Gastroesophageal sphincter (tissue), 4 donors: Measurements from ENCODE around the gene SUOX. TPM values are rescaled to one million over a fixed set of nuclear protein-coding genes. Genes with fewer than 3 reads are reported as not detected.

Experiments used
- ATAC-seq: fragments of 150-250 bp; one replicate; pipeline ENCODE4 v1.9.1; 2016; ENCODE audit warnings: mild to moderate bottlenecking, moderate library complexity
- H3K27ac ChIP-seq, 4 donors: fragments of 200-600 bp; sonication (generic) in 3 of 4; 1 replicate in 3 of 4; 2 replicates in 1 of 4; pipeline ENCODE4 v1.5.1; 2016 to 2019
- H3K27me3 ChIP-seq: fragments of 200-600 bp; sonication (generic); one replicate; pipeline ENCODE4 v1.5.1; 2019
- H3K36me3 ChIP-seq, 2 donors: fragments of 200-600 bp; sonication (generic); one replicate each; pipeline ENCODE4 v1.5.1; 2019; ENCODE audit warnings: control low read depth in 1 of 2
- H3K4me1 ChIP-seq, 3 donors: fragments of 200-600 bp; sonication (generic); 1 replicate in 2 of 3; 2 replicates in 1 of 3; pipeline ENCODE4 v1.5.1; 2016 to 2019; ENCODE audit warnings: control low read depth in 2 of 3
- H3K4me3 ChIP-seq, 2 donors: fragments of 200-600 bp; sonication (generic); one replicate each; pipeline ENCODE4 v1.5.1; 2019; ENCODE audit warnings: mild to moderate bottlenecking in 1 of 2, moderate library complexity in 1 of 2
- H3K9me3 ChIP-seq, 3 donors: fragments of 200-600 bp; sonication (generic); one replicate each; pipeline ENCODE4 v1.5.1; 2017 to 2019; ENCODE audit warnings: control low read depth in 2 of 3
- CTCF ChIP-seq, 4 experiments: fragments of 200-600 bp in 2 of 4; fragments of 450-650 bp in 2 of 4; sonication (generic) in 1 of 4; IDR thresholded peaks; one replicate each; pipeline ENCODE4 v1.5.1; 2017 to 2019; ENCODE audit warnings: antibody characterized with exemption in 4 of 4, mild to moderate bottlenecking in 2 of 4, moderate library complexity in 2 of 4
- EP300 ChIP-seq: sonication (generic); formaldehyde crosslinking; IDR thresholded peaks from one replicate; pipeline ENCODE4 v1.6.1; 2017; ENCODE audit warnings: antibody characterized with exemption, mild to moderate bottlenecking
- POLR2A ChIP-seq, 2 donors: fragments of 450-650 bp; IDR thresholded peaks; one replicate each; pipeline ENCODE4 v1.6.1; 2017; ENCODE audit warnings: antibody characterized with exemption in 2 of 2, mild to moderate bottlenecking in 2 of 2, moderate library complexity in 1 of 2
- POLR2AphosphoS5 ChIP-seq: sonication (generic); formaldehyde crosslinking; IDR thresholded peaks from one replicate; pipeline ENCODE4 v1.6.1; 2017; ENCODE audit warnings: antibody characterized with exemption
- WGBS, 2 donors: methylation state at CpG; one replicate each; pipeline ENCODE4 v1.1.5; 2018; ENCODE audit warnings: low coverage in 1 of 2; 5-methylcytosine and 5-hydroxymethylcytosine counted together
- total RNA-seq, 4 donors: library from RNA; depleted of rRNA; stranded (reverse); fragments of >200 nt; gene quantifications; one replicate each; pipeline ENCODE4 v1.1.0, GENCODE V29; 2016

SUOX gene
- total RNA-seq, 4 donors from 2014 or later: 17.3 to 30.7 (median 24.0) TPM

GRCh38 chr12:56020423-56021184, 23.5 kb downstream of the SUOX start, which contains the start of gene IKZF4:
Gene IKZF4 (plus strand): TSS chr12:56021043. CDS start chr12:56021494, 451 bp downstream.
- 4 to 10% methylated on average over 2 to 4 of the region's 10 CpGs for WGBS, 2 donors
- peak within 1 kb of the TSS; percentile 1 to 37 for H3K4me3 ChIP-seq

GRCh38 chr12:56021889-56022497, 24.9 kb downstream of the SUOX start:
- Histone ChIP-seq H3K4me3 (peak overlapping the region in 1 of 2 donors; percentile 37), H3K9me3 (no peaks in the 10 kb centered on the region), H3K27ac (peak overlapping the region in 3 of 4 donors; percentile 83 to 88 (median 83)), H3K4me1 (peaks cover 0 to 36% (median 6%) of the 10 kb centered on the region in 3 donors), H3K36me3 (peaks cover 0 to 39% of the 10 kb centered on the region in 2 donors), H3K27me3 (no peaks in the 10 kb centered on the region)
- TF ChIP-seq EP300: no peak
- TF ChIP-seq CTCF (IDR thresholded peaks at IDR 0.05): no peak
- TF ChIP-seq POLR2AphosphoS5: no peak
- no peak for TF ChIP-seq POLR2A (IDR thresholded peaks at IDR 0.05)
- 17% methylated on average over 1 of the region's 2 CpGs; no CpG with 5 or more reads in 1 of the 2 donors for WGBS, 2 donors
- ATAC-seq: no peak

More at GRCh38 chr12:56020423-56021184, 23.5 kb downstream of the SUOX start, which contains the start of gene IKZF4:
- Histone ChIP-seq H3K27me3 (no peaks in the 10 kb centered on the region), H3K4me1 (peaks cover 0 to 36% (median 6%) of the 10 kb centered on the region in 3 donors), H3K27ac (peak within 1 kb of the TSS; percentile 62 to 88 (median 83)), H3K9me3 (no peaks in the 10 kb centered on the region), H3K36me3 (peaks cover 0 to 25% of the 10 kb centered on the region in 2 donors)
- ATAC-seq: peak; percentile 81
- TF ChIP-seq EP300 (no peak), POLR2A (IDR thresholded peaks at IDR 0.05) (no peak), POLR2AphosphoS5 (no peak), CTCF (IDR thresholded peaks at IDR 0.05) (no peak)

- no peaks in the 10 kb centered on the region for H3K27me3 ChIP-seq
- H3K4me1 ChIP-seq: peaks cover 0 to 10% (median 0%) of the 10 kb centered on the region in 3 donors
- ATAC-seq: no peak
- H3K27ac ChIP-seq: no peak overlapping the region
- no peaks in the 10 kb centered on the region for H3K9me3 ChIP-seq
- WGBS, 2 donors: 29 to 78% methylated on average over 1 to 4 of the region's 5 CpGs
- no peak for TF ChIP-seq POLR2A (IDR thresholded peaks at IDR 0.05)
- TF ChIP-seq POLR2AphosphoS5: no peak
- no peak for TF ChIP-seq EP300
- no peak for TF ChIP-seq CTCF (IDR thresholded peaks at IDR 0.05)
- peaks cover 0 to 78% of the 10 kb centered on the region in 2 donors for H3K36me3 ChIP-seq
- no peak overlapping the region for H3K4me3 ChIP-seq
Observed at GRCh38 chr12:56028511-56029165, 31.6 kb downstream of the SUOX start.

- peaks cover 0 to 83% of the 10 kb centered on the region in 2 donors for H3K36me3 ChIP-seq
- no peak overlapping the region for H3K4me3 ChIP-seq
- no peaks in the 10 kb centered on the region for H3K9me3 ChIP-seq
- peaks cover 0 to 9% (median 0%) of the 10 kb centered on the region in 3 donors for H3K4me1 ChIP-seq
- no peak overlapping the region for H3K27ac ChIP-seq
- H3K27me3 ChIP-seq: no peaks in the 10 kb centered on the region
- no peak for ATAC-seq
- TF ChIP-seq CTCF (IDR thresholded peaks at IDR 0.05) (no peak), EP300 (no peak), POLR2A (IDR thresholded peaks at IDR 0.05) (no peak), POLR2AphosphoS5 (no peak)
Observed at GRCh38 chr12:56029166-56029519, 32.1 kb downstream of the SUOX start.
